ENCODE measurements around the gene TCEAL3. TPM values are rescaled to one million over a fixed set of nuclear protein-coding genes. Genes with fewer than 3 reads are reported as not detected.

The TCEAL3 gene
- total RNA-seq, 1 experiment from 2014 or later = 23.8 TPM

Other genes starting within 250 kb of the TCEAL3 start
- 59.3 TPM for gene BEX3, start 231.4 kb upstream of the TCEAL3 start, total RNA-seq (2021; ENCODE audit: unreplicated experiment)
- 0.26 TPM for gene RAB40A, start 88.5 kb upstream of the TCEAL3 start, total RNA-seq (2021; ENCODE audit: unreplicated experiment)
- 84.1 TPM for gene TCEAL4, start 22.4 kb upstream of the TCEAL3 start, total RNA-seq (2021; ENCODE audit: unreplicated experiment)
- 31.7 TPM for gene TCEAL1, start 21.0 kb downstream of the TCEAL3 start, total RNA-seq (2021; ENCODE audit: unreplicated experiment)
- 500 TPM for gene MORF4L2, start 78.7 kb downstream of the TCEAL3 start, total RNA-seq (2021; ENCODE audit: unreplicated experiment)
- not detected for gene TMEM31, start 102.9 kb downstream of the TCEAL3 start, total RNA-seq (2021; ENCODE audit: unreplicated experiment)
- gene PLP1, start 168.9 kb downstream of the TCEAL3 start, total RNA-seq (2021; ENCODE audit: unreplicated experiment) = 0.13 TPM
- gene RAB9B, start 224.3 kb downstream of the TCEAL3 start, total RNA-seq (2021; ENCODE audit: unreplicated experiment) = 0.62 TPM